GM12891 (cell line): ENCODE data around the gene ASTN2.

Source experiments
- DNase-seq: peaks from one replicate; pipeline ENCODE4 v3.0.0; 2011; ENCODE audit warnings: low spot score; ENCODE audit not compliant: insufficient read length
- FAIRE-seq: peaks from 2 replicates; lab custom pipeline; 2011; peaks lifted over from hg19 to GRCh38; lab: Jason Lieb, UNC
- PAX5 ChIP-seq: IDR thresholded peaks from 2 replicates; pipeline ENCODE4 v1.6.1; 2011; ENCODE audit warnings: low read length, moderate library complexity, mild to moderate bottlenecking; ENCODE audit not compliant: insufficient read depth, severe bottlenecking
- POLR2A ChIP-seq: IDR thresholded peaks from 2 replicates; pipeline ENCODE4 v1.6.1; 2011; ENCODE audit warnings: low read depth, low read length, control low read depth
- POLR2AphosphoS5 ChIP-seq: IDR thresholded peaks from 2 replicates; pipeline ENCODE4 v1.6.1; 2011; ENCODE audit warnings: low read depth, low read length, control low read depth
- POU2F2 ChIP-seq: IDR thresholded peaks from 2 replicates; pipeline ENCODE4 v1.6.1; 2011; ENCODE audit warnings: low read depth, mild to moderate bottlenecking, control low read depth, low read length, moderate library complexity
- SPI1 ChIP-seq: IDR thresholded peaks from 2 replicates; pipeline ENCODE4 v1.6.1; 2011; ENCODE audit warnings: low read depth, low read length, control low read depth
- TAF1 ChIP-seq: IDR thresholded peaks from 2 replicates; pipeline ENCODE4 v1.6.1; 2011; ENCODE audit warnings: low read depth, low read length, control low read depth

Gene ASTN2

GRCh38 chr9:116547729-116548426 lies 867.0 kb downstream of the ASTN2 start:
- FAIRE-seq, result no peak
- TF ChIP-seq PAX5 (no peak), POLR2A (no peak), TAF1 (no peak), POU2F2 (no peak), POLR2AphosphoS5 (no peak), SPI1 (no peak)
- no peak for DNase-seq

DNA sequence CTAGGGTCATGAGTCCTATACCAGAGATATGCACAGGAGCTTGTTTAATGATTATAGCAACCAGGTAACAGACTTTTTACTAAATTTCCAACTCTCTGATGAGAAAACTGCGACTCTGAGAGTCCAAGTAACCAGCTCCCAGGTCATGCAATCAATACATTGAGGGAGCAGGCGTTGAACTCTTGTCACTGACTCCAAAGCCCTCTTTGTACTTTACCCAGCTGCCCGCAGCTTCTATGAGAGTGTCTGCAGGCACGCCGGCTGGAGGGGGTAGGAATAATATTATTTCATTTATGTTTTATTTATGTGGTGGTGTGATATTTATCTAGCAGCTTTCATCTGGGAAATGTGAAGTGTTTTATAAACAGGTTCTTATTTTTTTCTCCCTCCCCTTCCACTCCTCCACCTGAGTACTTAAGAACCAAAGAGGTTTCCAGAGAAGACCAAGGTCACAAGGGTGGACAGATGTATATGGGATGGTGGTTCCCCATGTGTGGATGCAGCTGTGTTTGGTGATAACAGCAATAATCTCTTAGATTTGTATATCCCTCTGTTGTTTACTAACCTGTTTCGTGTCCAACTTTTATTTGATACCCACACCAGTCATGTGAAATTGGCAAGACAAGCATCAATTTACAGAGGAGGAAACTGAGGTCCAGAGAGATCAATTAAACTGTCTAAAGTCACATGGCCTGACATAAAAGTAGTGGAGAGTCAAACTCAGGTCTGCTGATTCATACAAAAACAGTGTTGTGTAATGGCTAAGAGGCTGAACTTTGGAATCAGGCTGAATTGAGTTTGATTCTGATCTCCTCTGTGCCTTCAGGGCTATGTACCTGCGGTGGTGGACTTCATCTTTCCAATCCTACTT lies 867.9 kb downstream of the ASTN2 start:
- no peak for DNase-seq
- no peak for TF ChIP-seq SPI1
- no peak for TF ChIP-seq POLR2AphosphoS5
- TF ChIP-seq POU2F2, result no peak
- TF ChIP-seq POLR2A, result no peak
- no peak for TF ChIP-seq PAX5
- TF ChIP-seq TAF1, result no peak
- no peak for FAIRE-seq

GRCh38 chr9:116544896-116545295 lies 870.0 kb downstream of the ASTN2 start:
- no peak for FAIRE-seq
- TF ChIP-seq PAX5 (no peak), POLR2AphosphoS5 (no peak), SPI1 (no peak), TAF1 (no peak), POLR2A (no peak), POU2F2 (no peak)
- no peak for DNase-seq

DNA sequence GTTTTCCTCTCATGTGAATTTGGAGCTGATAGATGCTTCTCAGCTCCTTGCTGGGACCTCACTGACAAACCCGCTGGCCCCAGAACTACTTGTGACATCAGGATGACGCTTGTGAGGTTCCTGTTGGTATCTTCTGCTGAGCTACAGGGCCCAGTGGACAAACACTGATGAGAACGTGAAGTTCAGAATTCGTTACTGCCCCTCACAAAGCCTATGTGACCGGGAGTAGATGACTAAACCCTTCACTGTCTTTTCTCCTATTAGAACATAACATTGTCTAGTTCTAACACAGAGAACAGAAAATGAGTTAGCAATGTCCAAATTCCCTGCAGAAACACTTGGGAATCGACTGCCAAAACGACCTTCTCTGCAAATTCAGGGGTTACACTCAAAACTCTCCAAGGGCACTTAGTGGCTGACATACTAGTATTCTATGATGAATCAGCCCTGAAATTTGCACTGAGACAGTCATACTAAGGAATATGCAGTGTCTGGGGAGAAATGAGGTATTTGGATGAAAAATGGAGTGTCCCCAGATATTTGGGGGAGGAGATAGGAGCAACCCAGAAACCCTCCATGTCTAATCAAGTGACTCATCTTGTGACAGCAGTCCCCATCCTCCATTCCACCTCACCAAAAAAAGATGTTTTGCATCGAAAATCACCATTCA lies 871.0 kb downstream of the ASTN2 start:
- FAIRE-seq (no peak), DNase-seq (no peak)

GRCh38 chr9:116541402-116541801 lies 873.5 kb downstream of the ASTN2 start:
- FAIRE-seq, result no peak
- peak; percentile 27; the same call in 1 of the 2 replicates for TF ChIP-seq SPI1
- no peak for TF ChIP-seq TAF1
- no peak for DNase-seq

More for the DNA sequence above, 871.0 kb downstream of the ASTN2 start:
- no peak for TF ChIP-seq POU2F2
- no peak for TF ChIP-seq PAX5
- no peak for TF ChIP-seq SPI1
- no peak for TF ChIP-seq POLR2A
- TF ChIP-seq POLR2AphosphoS5, result no peak
- TF ChIP-seq TAF1, result no peak

- FAIRE-seq, result no peak
- no peak for DNase-seq
- TF ChIP-seq POU2F2 (no peak), POLR2AphosphoS5 (no peak), PAX5 (no peak), TAF1 (no peak), POLR2A (no peak), SPI1 (no peak)
These were observed 875.3 kb downstream of the ASTN2 start for GRCh38 chr9:116539549-116539948.

- FAIRE-seq, result no peak
- no peak for DNase-seq
- TF ChIP-seq POU2F2, result no peak
- no peak for TF ChIP-seq SPI1
- no peak for TF ChIP-seq POLR2A
- no peak for TF ChIP-seq TAF1
- no peak for TF ChIP-seq PAX5
- TF ChIP-seq POLR2AphosphoS5, result no peak
These were observed 889.2 kb downstream of the ASTN2 start for GRCh38 chr9:116525611-116526010.

DNA sequence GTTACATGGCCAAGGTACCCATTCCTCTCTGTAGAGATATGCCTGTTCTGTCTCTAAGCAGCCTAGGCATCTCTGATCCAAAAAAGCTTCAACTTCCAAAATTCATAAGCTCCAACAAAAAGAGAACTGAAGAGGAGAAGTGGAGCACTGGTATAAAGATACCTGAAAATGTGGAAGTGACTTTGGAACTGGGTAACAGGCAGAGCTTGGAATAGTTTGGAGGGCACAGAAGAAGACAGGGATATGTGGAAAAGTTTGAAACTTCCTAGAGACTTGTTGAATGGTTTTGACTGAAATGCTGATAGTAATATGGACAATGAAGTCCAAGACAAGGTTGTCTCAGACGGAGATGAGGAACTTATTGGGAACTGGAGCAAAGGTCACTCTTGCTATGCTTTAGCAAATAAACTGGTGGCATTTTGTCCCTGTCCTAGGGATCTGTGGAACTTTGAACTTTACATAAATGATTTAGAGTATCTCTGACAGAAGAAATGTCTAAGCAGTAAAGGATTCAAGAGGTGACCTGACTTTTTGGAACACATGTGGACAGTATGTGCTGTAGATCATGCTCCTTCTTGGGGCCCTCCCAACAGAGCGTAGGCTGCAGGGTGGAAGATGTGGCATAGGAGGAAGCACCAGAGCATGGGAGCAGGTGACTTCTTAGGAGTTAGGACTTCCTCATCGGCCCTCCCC lies 889.9 kb downstream of the ASTN2 start:
- FAIRE-seq, result no peak
- TF ChIP-seq POLR2AphosphoS5 (no peak), SPI1 (no peak), POU2F2 (no peak), TAF1 (no peak), POLR2A (no peak), PAX5 (no peak)
- no peak for DNase-seq

DNA sequence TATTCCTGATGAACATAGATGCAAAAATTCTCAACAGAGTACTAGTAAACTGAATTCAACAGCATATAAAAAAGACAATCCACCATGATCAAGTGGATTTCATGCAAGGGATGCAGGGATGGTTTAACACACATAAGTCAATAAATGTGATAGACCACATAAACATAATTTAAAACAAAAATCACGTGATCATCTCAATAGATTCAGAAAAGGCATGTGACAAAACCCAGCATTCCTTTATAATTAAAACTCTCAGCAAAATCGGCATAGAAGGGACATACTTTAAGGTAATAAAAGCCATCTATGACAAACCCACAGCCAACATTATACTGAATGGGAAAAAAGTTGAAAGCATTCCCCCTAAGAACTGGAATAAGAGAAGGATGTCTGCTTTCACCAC lies 894.6 kb downstream of the ASTN2 start:
- no peak for FAIRE-seq
- TF ChIP-seq PAX5 (no peak), POLR2AphosphoS5 (no peak), POU2F2 (no peak), POLR2A (no peak), SPI1 (no peak), TAF1 (no peak)
- DNase-seq, result no peak
